ENCODE data around the gene GPR183.

GRCh38 chr13:99316657-99317256, 9.6 kb upstream of the GPR183 start:
- TF ChIP-seq EZH2 (IDR thresholded peaks at IDR 0.05; ENCODE audit: insufficient read depth, poor library complexity, severe bottlenecking) = no peak
- TF ChIP-seq EZH2phosphoT487 (IDR thresholded peaks at IDR 0.05; ENCODE audit: insufficient read depth, low read depth) = no peak

All from GM23248 (cell line).